H1 (cell line): ENCODE measurements around the gene ZDHHC19. TPM values are rescaled to one million over a fixed set of nuclear protein-coding genes. Genes with fewer than 3 reads are reported as not detected.

Experiments
- CHD7 ChIP-seq: fragments of 300-600 bp; sonication (generic); IDR thresholded peaks from 2 replicates; pipeline ENCODE4 v1.7.1; 2012; ENCODE audit warnings: low read length, moderate library complexity, mild to moderate bottlenecking, inconsistent platforms; ENCODE audit not compliant: insufficient replicate concordance
- GABPA ChIP-seq: IDR thresholded peaks from 2 replicates; pipeline ENCODE4 v1.6.1; 2011; ENCODE audit warnings: mild to moderate bottlenecking, low read length, moderate library complexity, borderline replicate concordance; ENCODE audit not compliant: insufficient read depth
- SP4 ChIP-seq: IDR thresholded peaks from 2 replicates; pipeline ENCODE4 v1.6.1; 2012; ENCODE audit warnings: low read length, inconsistent platforms
- polyA plus RNA-seq, 7 experiments: library from polyadenylated mRNA; depleted of rRNA in 3 of 7; stranded (reverse) in 5 of 7; unstranded in 2 of 7; fragments of >200 nt in 5 of 7; fragments of 200-250 nt in 2 of 7; gene quantifications; 1 replicate in 5 of 7; 2 replicates in 1 of 7; 4 replicates in 1 of 7; pipeline versions ENCODE4 v1.2.1 to v1.2.3, GENCODE V29; 2011 to 2013; ENCODE audit warnings: missing spikeins in 2 of 7, mixed read lengths in 2 of 7
- total RNA-seq: library from RNA; stranded (reverse); fragmentation: NEBNext Ultra II Directional; extraction: Animal tissue kit (Norgen Biotek cat#: 25700); gene quantifications from 2 replicates; pipeline ENCODE4 v1.2.1, GENCODE V29; 2021

ZDHHC19 gene
- total and polyA plus RNA-seq, 2 of the 8 experiments (the other 6 are each of a cell fraction or from before 2014, with no cell fraction given) = 2.5 to 4.1 TPM

- TF ChIP-seq CHD7 (no peak), GABPA (no peak), SP4 (no peak)
These were observed 7.0 kb upstream of the ZDHHC19 start (continued) for GRCh38 chr3:196218155-196218712.
